BLaER1 treated with 17β-estradiol and CSF1 and Interleukin-3, amounts not matched to agents 10 nM and 100 nM (cell line): ENCODE measurements around the gene NR2C1.

Experiments
- H3K27ac ChIP-seq, 11 experiments: shearing (Covaris generic); formaldehyde crosslinking; 2 replicates each; pipeline ENCODE4 v1.8.1; 2022
- H3K27me3 ChIP-seq, 11 experiments: shearing (Covaris generic); formaldehyde crosslinking; 2 replicates each; pipeline ENCODE4 v1.8.1; 2022
- H3K36me3 ChIP-seq, 11 experiments: shearing (Covaris generic); formaldehyde crosslinking; 2 replicates each; pipeline ENCODE4 v1.8.1; 2022
- H3K4me1 ChIP-seq, 10 experiments: shearing (Covaris generic); formaldehyde crosslinking; 2 replicates each; pipeline ENCODE4 v1.8.1; 2022
- H3K4me2 ChIP-seq, 11 experiments: shearing (Covaris generic); formaldehyde crosslinking; 2 replicates each; pipeline ENCODE4 v1.8.1; 2022
- H3K4me3 ChIP-seq, 10 experiments: shearing (Covaris generic); formaldehyde crosslinking; 2 replicates each; pipeline ENCODE4 v1.8.1; 2022
- H3K9ac ChIP-seq, 11 experiments: shearing (Covaris generic); formaldehyde crosslinking; 2 replicates each; pipeline ENCODE4 v1.8.1; 2022
- H3K9me3 ChIP-seq, 11 experiments: shearing (Covaris generic); formaldehyde crosslinking; replicated peaks in 1 of 11; 2 replicates each; pipeline ENCODE4 v1.8.1; 2022
- H4K20me1 ChIP-seq, 11 experiments: shearing (Covaris generic); formaldehyde crosslinking; 2 replicates each; pipeline ENCODE4 v1.8.1; 2022
- Cebpa-rat ChIP-seq, 11 experiments: shearing (Covaris generic); IDR thresholded peaks; 2 replicates each; pipeline ENCODE4 v1.8.1; 2022

The NR2C1 gene

DNA sequence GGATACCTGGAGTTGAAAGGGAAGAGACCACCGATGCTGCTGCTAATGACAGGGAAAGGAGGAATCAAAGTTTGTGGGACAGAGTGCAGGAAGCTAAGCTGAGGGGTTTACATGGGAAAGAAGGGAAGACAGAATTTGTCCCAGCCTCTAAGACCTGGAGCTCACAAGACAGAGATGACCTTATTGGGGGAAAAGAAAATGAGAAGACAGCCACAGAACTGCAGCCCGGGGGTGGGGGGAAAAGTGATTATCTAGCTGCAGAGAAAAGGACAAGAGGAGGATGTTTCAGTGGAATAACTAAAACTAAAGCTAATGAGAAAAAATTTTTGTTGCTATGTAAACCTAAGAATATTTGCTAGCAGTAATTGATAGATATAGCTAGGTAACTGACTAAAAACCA lies 100.6 kb downstream of the NR2C1 start:
- TF ChIP-seq Cebpa-rat (IDR thresholded peaks at IDR 0.05) = no peak
- H3K4me1 ChIP-seq = peaks cover 0 to 11% (median 9%) of the 10 kb centered on the region in 10 experiments; a peak in 16 of 20 replicates
- H3K27me3 ChIP-seq = no peaks in the 10 kb centered on the region
- H3K9ac ChIP-seq = no peak overlapping the region
- H4K20me1 ChIP-seq = peaks cover 0 to 2% (median 0%) of the 10 kb centered on the region in 11 experiments; a peak in 2 of 22 replicates
- no peak overlapping the region for H3K27ac ChIP-seq
- H3K4me2 ChIP-seq = no peak overlapping the region
- H3K9me3 ChIP-seq = no peaks in the 10 kb centered on the region
- no peak overlapping the region for H3K4me3 ChIP-seq
- peaks cover 33 to 56% (median 43%) of the 10 kb centered on the region in 11 experiments for H3K36me3 ChIP-seq

- no peak for TF ChIP-seq Cebpa-rat (IDR thresholded peaks at IDR 0.05)
- no peaks in the 10 kb centered on the region for H4K20me1 ChIP-seq
- H3K4me2 ChIP-seq = no peak overlapping the region
- H3K4me3 ChIP-seq = no peak overlapping the region
- no peak overlapping the region for H3K27ac ChIP-seq
- no peak overlapping the region for H3K9ac ChIP-seq
- no peaks in the 10 kb centered on the region for H3K27me3 ChIP-seq
- H3K9me3 ChIP-seq = no peaks in the 10 kb centered on the region
- H3K36me3 ChIP-seq = peaks cover 33 to 56% (median 42%) of the 10 kb centered on the region in 11 experiments
- H3K4me1 ChIP-seq = peaks cover 6 to 20% (median 12%) of the 10 kb centered on the region in 10 experiments; a peak in 18 of 20 replicates
Measured at GRCh38 chr12:94971923-94972322, 101.5 kb downstream of the NR2C1 start.

- H3K4me1 ChIP-seq = peaks cover 8 to 26% (median 17%) of the 10 kb centered on the region in 10 experiments; a peak in 18 of 20 replicates
- TF ChIP-seq Cebpa-rat (IDR thresholded peaks at IDR 0.05) = no peak
- H3K9ac ChIP-seq = no peak overlapping the region
- H3K27me3 ChIP-seq = no peaks in the 10 kb centered on the region
- no peak overlapping the region for H3K4me2 ChIP-seq
- H3K9me3 ChIP-seq = no peaks in the 10 kb centered on the region
- H3K4me3 ChIP-seq = no peak overlapping the region
- no peaks in the 10 kb centered on the region for H4K20me1 ChIP-seq
- H3K36me3 ChIP-seq = peaks cover 29 to 50% (median 38%) of the 10 kb centered on the region in 11 experiments
- H3K27ac ChIP-seq = no peak overlapping the region
Measured at GRCh38 chr12:94970560-94970959, 102.9 kb downstream of the NR2C1 start.
